ENCODE results near the gene VWA3B. TPM values are rescaled to one million over a fixed set of nuclear protein-coding genes. Genes with fewer than 3 reads are reported as not detected.
"Not testable (repeated sequence)": the region's sequence is repeated elsewhere in the genome, so short reads cannot be mapped to it uniquely, and the experiment has no call there.

The VWA3B gene
- total RNA-seq, 2 donors from 2014 or later = not detected

- Mint-ChIP-seq H3K27ac (no peak overlapping the region), H3K36me3 (no peaks in the 10 kb centered on the region), H3K9me3 (peaks cover 0 to 2% of the 10 kb centered on the region in 2 donors)
- no peak for ATAC-seq
- no peak for DNase-seq (ENCODE audit: low spot score in 2 of 2)
Measured at GRCh38 chr2:98281607-98282006, 194.6 kb downstream of the VWA3B start.

- ATAC-seq (no peak), DNase-seq (ENCODE audit: low spot score in 2 of 2) (no peak)
- Mint-ChIP-seq H3K9me3 (peaks cover 0 to 4% of the 10 kb centered on the region in 2 donors), H3K27ac (no peak overlapping the region), H3K36me3 (no peaks in the 10 kb centered on the region)
Measured at GRCh38 chr2:98282109-98282508, 195.1 kb downstream of the VWA3B start.

- DNase-seq (ENCODE audit: low spot score in 2 of 2) (no peak), ATAC-seq (no peak)
- Mint-ChIP-seq H3K36me3 (peaks cover 4 to 14% of the 10 kb centered on the region in 2 donors), H3K27ac (no peak overlapping the region), H3K9me3 (peaks cover 13 to 22% of the 10 kb centered on the region in 2 donors)
Measured at GRCh38 chr2:98293030-98293429, 206.1 kb downstream of the VWA3B start.

- ATAC-seq = no peak
- no peak for DNase-seq (ENCODE audit: low spot score in 2 of 2)
- Mint-ChIP-seq H3K27ac (no peak overlapping the region), H3K9me3 (peaks cover 9 to 17% of the 10 kb centered on the region in 2 donors), H3K36me3 (peaks cover 0 to 13% of the 10 kb centered on the region in 2 donors)
Measured at GRCh38 chr2:98293931-98294687, 207.1 kb downstream of the VWA3B start.

- DNase-seq (ENCODE audit: low spot score in 2 of 2) (no peak), ATAC-seq (no peak)
- Mint-ChIP-seq H3K9me3 (peaks cover 6 to 14% of the 10 kb centered on the region in 2 donors), H3K36me3 (peaks cover 0 to 7% of the 10 kb centered on the region in 2 donors), H3K27ac (no peak overlapping the region)
Measured at GRCh38 chr2:98294711-98295110, 207.7 kb downstream of the VWA3B start.

GRCh38 chr2:98295275-98295674 lies 208.3 kb downstream of the VWA3B start:
- ATAC-seq (no peak), DNase-seq (ENCODE audit: low spot score in 2 of 2) (no peak)
- Mint-ChIP-seq H3K9me3 (peaks cover 0 to 9% of the 10 kb centered on the region in 2 donors), H3K27ac (no peak overlapping the region), H3K36me3 (peaks cover 0 to 2% of the 10 kb centered on the region in 2 donors)

- Mint-ChIP-seq H3K27ac (no peak overlapping the region), H3K9me3 (peaks cover 0 to 7% of the 10 kb centered on the region in 2 donors), H3K36me3 (no peaks in the 10 kb centered on the region)
- ATAC-seq (no peak), DNase-seq (ENCODE audit: low spot score in 2 of 2) (no peak)
Measured at GRCh38 chr2:98295721-98296414, 208.9 kb downstream of the VWA3B start.

- ATAC-seq (no peak), DNase-seq (ENCODE audit: low spot score in 2 of 2) (no peak)
- peaks cover 0 to 1% of the 10 kb centered on the region in 2 donors for H3K9me3 Mint-ChIP-seq
- H3K27ac Mint-ChIP-seq = no peak overlapping the region
- H3K36me3 Mint-ChIP-seq = no peaks in the 10 kb centered on the region
Measured at GRCh38 chr2:98296440-98296839, 209.5 kb downstream of the VWA3B start.

- Mint-ChIP-seq H3K9me3 (no peaks in the 10 kb centered on the region), H3K36me3 (no peaks in the 10 kb centered on the region), H3K27ac (no peak overlapping the region)
- ATAC-seq = no peak
- DNase-seq (ENCODE audit: low spot score in 2 of 2) = no peak
Measured at GRCh38 chr2:98297817-98298682, 211.1 kb downstream of the VWA3B start.

- DNase-seq (ENCODE audit: low spot score in 2 of 2) = no peak
- Mint-ChIP-seq H3K27ac (no peak overlapping the region), H3K36me3 (no peaks in the 10 kb centered on the region), H3K9me3 (no peaks in the 10 kb centered on the region)
- ATAC-seq = no peak
Measured at GRCh38 chr2:98298683-98299164, 211.8 kb downstream of the VWA3B start.

- ATAC-seq = no peak
- H3K9me3 Mint-ChIP-seq = no peaks in the 10 kb centered on the region
- no peak overlapping the region for H3K27ac Mint-ChIP-seq
- H3K36me3 Mint-ChIP-seq = no peaks in the 10 kb centered on the region
- DNase-seq (ENCODE audit: low spot score in 2 of 2) = no peak
Measured at GRCh38 chr2:98299211-98299905, 212.4 kb downstream of the VWA3B start.

GRCh38 chr2:98300141-98300874 lies 213.3 kb downstream of the VWA3B start:
- DNase-seq (ENCODE audit: low spot score in 2 of 2) (no peak), ATAC-seq (no peak)
- H3K9me3 Mint-ChIP-seq = no peaks in the 10 kb centered on the region
- peak overlapping the region in 1 of 2 donors; percentile 18 for H3K27ac Mint-ChIP-seq
- no peaks in the 10 kb centered on the region for H3K36me3 Mint-ChIP-seq

GRCh38 chr2:98301469-98301868 lies 214.5 kb downstream of the VWA3B start:
- DNase-seq (ENCODE audit: low spot score in 2 of 2) = no peak
- H3K9me3 Mint-ChIP-seq = no peaks in the 10 kb centered on the region
- ATAC-seq = no peak
- no peak overlapping the region for H3K27ac Mint-ChIP-seq
- no peaks in the 10 kb centered on the region for H3K36me3 Mint-ChIP-seq

GRCh38 chr2:98307131-98307696 lies 220.2 kb downstream of the VWA3B start:
- DNase-seq (ENCODE audit: low spot score in 2 of 2); H3K9me3 Mint-ChIP-seq; H3K27ac Mint-ChIP-seq; H3K36me3 Mint-ChIP-seq; ATAC-seq: not testable (repeated sequence)

- Mint-ChIP-seq H3K9me3 (no peaks in the 10 kb centered on the region), H3K36me3 (no peaks in the 10 kb centered on the region)
- DNase-seq (ENCODE audit: low spot score in 2 of 2) = no peak
Measured at GRCh38 chr2:98308068-98308467, 221.1 kb downstream of the VWA3B start.

More at GRCh38 chr2:98308068-98308467, 221.1 kb downstream of the VWA3B start:
- H3K27ac Mint-ChIP-seq = no peak overlapping the region
- ATAC-seq = no peak

Measured in activated naive CD4-positive, alpha-beta T cell treated with anti-CD3 and anti-CD28 coated beads, Interleukin-2, amount 50 U/mL, for 72 hours (primary cell).